Mucosa of descending colon (tissue), 3 donors: ENCODE results near the gene PAQR5. TPM values are rescaled to one million over a fixed set of nuclear protein-coding genes. Genes with fewer than 3 reads are reported as not detected.

Source experiments
- ATAC-seq: fragments of 200-7000 bp; cut with Tn5 transposase; one replicate; pipeline ENCODE4 v1.9.1; 2020; ENCODE audit warnings: mild to moderate bottlenecking, moderate library complexity
- DNase-seq, 3 donors: peaks; one replicate each; pipeline ENCODE4 v3.0.0-alpha.2; 2020
- H3K36me3 ChIP-seq: fragments of 200-600 bp; one replicate; pipeline ENCODE4 v1.8.0; 2021; ENCODE audit warnings: low read depth, mild to moderate bottlenecking
- H3K4me1 ChIP-seq: fragments of 200-600 bp; one replicate; pipeline ENCODE4 v1.8.0; 2021; ENCODE audit warnings: low read depth, mild to moderate bottlenecking
- H3K4me3 ChIP-seq: fragments of 200-600 bp; one replicate; pipeline ENCODE4 v1.8.0; 2021; ENCODE audit warnings: mild to moderate bottlenecking
- H3K9me3 ChIP-seq: fragments of 200-600 bp; one replicate; pipeline ENCODE4 v1.8.0; 2021; ENCODE audit warnings: mild to moderate bottlenecking
- CTCF ChIP-seq: fragments of 200-600 bp; IDR thresholded peaks from one replicate; pipeline ENCODE4 v1.8.0; 2022; ENCODE audit warnings: antibody characterized with exemption, mild to moderate bottlenecking
- intact Hi-C, 2 donors: fragments of 100-400 bp; cut with DNase I in 1 of 2; cut with micrococcal nuclease in 1 of 2; formaldehyde crosslinking; loops; one replicate each; pipeline versions ENCODE4 v1.11.0 to v1.11.1; 2022; cut with DNase I, micrococcal nuclease
- total RNA-seq, 3 donors: library from RNA; stranded (reverse); fragmentation: NEBNext Ultra II Directional in 2 of 3; extraction: Animal tissue kit (Norgen Biotek cat#: 25700) in 2 of 3; gene quantifications; one replicate each; pipeline versions ENCODE4 v1.2.1 to v1.2.4, GENCODE V29; 2021 to 2023
- donor health status: DM: no; HTN: no; CAD: no; lungs with moderate emphysema.
- donor health status: DM: no; HTN: no; CAD: no.
- donor health status: DM: no; HTN: yes; CAD: no.

PAQR5 gene
- total RNA-seq, 3 donors from 2014 or later = 27.7 to 82.6 (median 37.7) TPM

DNA sequence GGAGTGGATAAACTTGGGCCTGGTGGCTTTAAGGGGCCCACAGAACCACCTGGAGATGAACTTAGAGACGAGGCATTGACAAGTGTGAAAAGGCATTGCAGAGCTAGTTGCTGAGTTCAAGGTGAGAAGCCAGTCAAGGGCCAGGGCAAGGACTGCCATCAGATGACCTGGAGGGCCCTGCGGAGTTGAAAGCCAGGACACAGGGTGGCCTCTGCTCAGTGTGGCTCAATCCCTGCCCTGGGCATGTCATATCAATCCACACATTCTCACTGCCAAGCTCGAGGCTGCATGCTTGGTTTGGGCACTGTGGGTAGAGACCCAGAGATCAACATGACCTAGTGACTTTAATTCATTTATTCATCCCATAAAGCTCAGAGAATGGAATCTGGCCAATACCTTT lies 9.2 kb downstream of the PAQR5 start:
- no peak for TF ChIP-seq CTCF
- no peak for ATAC-seq
- no peak for DNase-seq
- Histone ChIP-seq H3K4me3 (no peak overlapping the region), H3K36me3 (no peaks in the 10 kb centered on the region), H3K9me3 (no peaks in the 10 kb centered on the region), H3K4me1 (peaks cover 15% of the 10 kb centered on the region)
- intact Hi-C loops = no loop called here

DNA sequence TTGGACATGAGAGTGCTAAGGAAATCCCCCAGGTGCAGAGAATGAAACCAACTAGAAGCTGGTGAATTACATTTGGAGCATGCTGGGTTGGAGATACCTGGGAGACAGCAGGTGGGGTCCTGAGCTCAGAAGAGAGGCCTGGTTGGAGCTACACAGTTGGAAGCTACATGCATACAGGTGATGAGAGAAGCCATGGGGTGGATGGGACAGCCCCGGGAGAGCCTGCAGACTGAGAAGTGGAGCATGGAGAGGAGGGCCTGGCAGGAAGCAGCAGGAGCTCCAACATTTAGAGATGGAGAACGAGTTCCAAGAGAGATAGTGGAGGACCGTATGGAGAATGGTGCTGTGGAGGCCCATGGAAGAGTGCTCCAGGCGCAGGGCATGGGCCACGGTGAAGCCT lies 10.2 kb downstream of the PAQR5 start:
- ATAC-seq (no peak), DNase-seq (no peak)
- no peak for TF ChIP-seq CTCF
- Histone ChIP-seq H3K36me3 (no peaks in the 10 kb centered on the region), H3K4me1 (peaks cover 19% of the 10 kb centered on the region), H3K4me3 (no peak overlapping the region), H3K9me3 (no peaks in the 10 kb centered on the region)
- intact Hi-C loops = no loop called here

- no peak for TF ChIP-seq CTCF
Observed at GRCh38 chr15:69311319-69311721, 12.6 kb downstream of the PAQR5 start.

DNA sequence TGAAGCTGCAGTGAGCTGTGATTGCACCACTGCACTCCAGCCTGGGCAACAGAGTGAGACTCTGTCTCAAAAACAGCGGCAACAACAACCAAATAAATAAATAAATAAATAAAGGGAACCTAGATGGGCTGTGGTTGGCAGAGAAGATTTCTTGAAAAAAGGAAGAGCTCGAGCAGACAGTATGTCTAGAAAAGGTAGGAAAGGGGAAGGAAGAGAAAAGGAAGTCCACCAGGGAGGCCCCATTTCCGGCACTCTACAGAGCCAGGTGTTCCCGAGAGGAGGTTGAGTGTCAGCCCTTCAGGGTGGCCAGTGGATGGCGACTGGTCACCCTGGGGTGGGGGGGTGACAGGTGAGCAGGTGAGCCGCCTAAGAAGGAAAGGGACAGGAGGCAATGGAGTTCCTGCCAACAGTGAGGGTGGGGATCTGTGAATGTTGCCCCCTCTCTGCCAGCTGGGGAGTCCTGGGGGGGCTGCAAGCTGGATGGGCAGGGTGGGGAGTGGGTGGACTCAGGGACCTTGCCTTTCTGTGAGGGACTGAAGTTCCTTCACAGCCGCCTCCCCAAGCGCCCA lies 14.8 kb downstream of the PAQR5 start:
- TF ChIP-seq CTCF = no peak
- DNase-seq (peak in 1 of 3 donors; percentile 58), ATAC-seq (peak; percentile 26)
- H3K4me1 ChIP-seq = peaks cover 36% of the 10 kb centered on the region
- no peaks in the 10 kb centered on the region for H3K9me3 ChIP-seq
- H3K4me3 ChIP-seq = no peak overlapping the region
- no peaks in the 10 kb centered on the region for H3K36me3 ChIP-seq
- intact Hi-C loops = no loop called here

More at GRCh38 chr15:69311319-69311721, 12.6 kb downstream of the PAQR5 start:
- DNase-seq (peak in 1 of 3 donors; percentile 25), ATAC-seq (no peak)
- Histone ChIP-seq H3K9me3 (no peaks in the 10 kb centered on the region), H3K36me3 (no peaks in the 10 kb centered on the region), H3K4me1 (peaks cover 25% of the 10 kb centered on the region), H3K4me3 (no peak overlapping the region)
- intact Hi-C loops = no loop called here

GRCh38 chr15:69314131-69314530 lies 15.4 kb downstream of the PAQR5 start:
- Histone ChIP-seq H3K4me3 (no peak overlapping the region), H3K4me1 (peaks cover 40% of the 10 kb centered on the region), H3K9me3 (no peaks in the 10 kb centered on the region), H3K36me3 (no peaks in the 10 kb centered on the region)
- ATAC-seq (peak; percentile 79), DNase-seq (peak; percentile 71 to 78 (median 74))
- intact Hi-C loops = no loop called here
- no peak for TF ChIP-seq CTCF

- Histone ChIP-seq H3K4me1 (peaks cover 46% of the 10 kb centered on the region), H3K36me3 (no peaks in the 10 kb centered on the region), H3K9me3 (no peaks in the 10 kb centered on the region), H3K4me3 (no peak overlapping the region)
- no peak for ATAC-seq
- intact Hi-C loops = no loop called here
- no peak for TF ChIP-seq CTCF
- DNase-seq = peak in 1 of 3 donors; percentile 44
Observed at GRCh38 chr15:69314736-69315135, 16.0 kb downstream of the PAQR5 start.
